Muscle of leg (tissue), 11 donors: Measurements from ENCODE around the gene PPIB. TPM values are rescaled to one million over a fixed set of nuclear protein-coding genes. Genes with fewer than 3 reads are reported as not detected.

Source experiments
- DNase-seq: peaks from one replicate; pipeline ENCODE4 v3.0.0; 2013
- H3K27ac ChIP-seq: one replicate; pipeline ENCODE4 v1.5.1; 2013; ENCODE audit warnings: mild to moderate bottlenecking, low read length, control low read depth
- H3K27me3 ChIP-seq: one replicate; pipeline ENCODE4 v1.6.1; 2013; ENCODE audit warnings: low read length; ENCODE audit not compliant: control insufficient read depth, insufficient read depth
- H3K36me3 ChIP-seq: one replicate; pipeline ENCODE4 v1.6.1; 2013; ENCODE audit warnings: low read length; ENCODE audit not compliant: control insufficient read depth, insufficient read depth
- H3K4me1 ChIP-seq: one replicate; pipeline ENCODE4 v1.6.1; 2013; ENCODE audit warnings: low read length; ENCODE audit not compliant: control insufficient read depth, insufficient read depth
- H3K4me3 ChIP-seq: one replicate; pipeline ENCODE4 v1.5.1; 2013; ENCODE audit warnings: low read length, control low read depth
- H3K9me3 ChIP-seq: replicated peaks from 2 replicates; pipeline ENCODE4 v1.6.1; 2013; ENCODE audit warnings: low read depth, low read length; ENCODE audit not compliant: control insufficient read depth
- WGBS: methylation state at CpG from one replicate; pipeline ENCODE4 v1.1.5; 2013; ENCODE audit warnings: missing lambda C conversion rate; ENCODE audit not compliant: insufficient coverage; 5-methylcytosine and 5-hydroxymethylcytosine counted together
- polyA plus RNA-seq, 8 donors: library from polyadenylated mRNA; unstranded; fragments of 120-200 nt; gene quantifications; one replicate each; pipeline versions ENCODE4 v1.2.1 to v1.2.3, GENCODE V29; 2013; ENCODE audit warnings: inconsistent platforms in 1 of 8, low replicate concordance in 1 of 8; ENCODE audit not compliant: insufficient read length in 8 of 8, insufficient read depth in 1 of 8
- total RNA-seq: library from RNA; stranded (reverse); fragments of 120-200 nt; gene quantifications from one replicate; pipeline ENCODE4 v1.2.4, GENCODE V29; 2013

The PPIB gene
- total and polyA plus RNA-seq, 9 donors: 265 to 490 (median 338) TPM

GRCh38 chr15:64107337-64107736 lies 55.5 kb downstream of the PPIB start:
- DNase-seq: no peak
- Histone ChIP-seq H3K27me3 (no peaks in the 10 kb centered on the region), H3K36me3 (peaks cover 1% of the 10 kb centered on the region), H3K9me3 (no peaks in the 10 kb centered on the region), H3K4me3 (no peak overlapping the region), H3K4me1 (peaks cover 2% of the 10 kb centered on the region), H3K27ac (no peak overlapping the region)
- 100% methylated on average over 1 of the region's 1 CpG for WGBS

Other genes with a start within 250 kb of the PPIB start
- gene DAPK2, start 116.5 kb downstream of the PPIB start, total RNA-seq: 4.0 TPM
- gene DAPK2, start 116.5 kb downstream of the PPIB start, polyA plus RNA-seq: 1 to 10 TPM; 2.9 to 5.9 (median 3.9) TPM
- gene CIAO2A, start 69.2 kb downstream of the PPIB start, total RNA-seq: 48.4 TPM
- gene CIAO2A, start 69.2 kb downstream of the PPIB start, polyA plus RNA-seq: 10 to 100 TPM; 45.1 to 52.8 (median 51.3) TPM
- 28.3 TPM for gene SNX1, start 67.0 kb downstream of the PPIB start, total RNA-seq
- gene SNX1, start 67.0 kb downstream of the PPIB start, polyA plus RNA-seq: 10 to 100 TPM; 50.2 to 62.4 (median 54.7) TPM
- gene SNX22, start 11.3 kb downstream of the PPIB start, total RNA-seq: 0.49 TPM
- 1 to 10 TPM in 1 of 8 donors, under 1 TPM in 7; 0.52 to 1.0 (median 0.73) TPM for gene SNX22, start 11.3 kb downstream of the PPIB start, polyA plus RNA-seq
- gene CSNK1G1, start 193.2 kb upstream of the PPIB start, total RNA-seq: 15.5 TPM
- gene CSNK1G1, start 193.2 kb upstream of the PPIB start, polyA plus RNA-seq: 10 to 100 TPM in 5 of 8 donors, 1 to 10 TPM in 3; 5.8 to 11.8 (median 10.7) TPM
- gene PCLAF, start 218.4 kb upstream of the PPIB start, total RNA-seq: 17.3 TPM
- 10 to 100 TPM; 31.7 to 58.3 (median 42.3) TPM for gene PCLAF, start 218.4 kb upstream of the PPIB start, polyA plus RNA-seq
- gene TRIP4, start 224.8 kb upstream of the PPIB start, total RNA-seq: 15.8 TPM
- 10 to 100 TPM; 24.2 to 28.0 (median 27.1) TPM for gene TRIP4, start 224.8 kb upstream of the PPIB start, polyA plus RNA-seq